Measurements from ENCODE around the gene KCNC1.

Gene KCNC1

DNA sequence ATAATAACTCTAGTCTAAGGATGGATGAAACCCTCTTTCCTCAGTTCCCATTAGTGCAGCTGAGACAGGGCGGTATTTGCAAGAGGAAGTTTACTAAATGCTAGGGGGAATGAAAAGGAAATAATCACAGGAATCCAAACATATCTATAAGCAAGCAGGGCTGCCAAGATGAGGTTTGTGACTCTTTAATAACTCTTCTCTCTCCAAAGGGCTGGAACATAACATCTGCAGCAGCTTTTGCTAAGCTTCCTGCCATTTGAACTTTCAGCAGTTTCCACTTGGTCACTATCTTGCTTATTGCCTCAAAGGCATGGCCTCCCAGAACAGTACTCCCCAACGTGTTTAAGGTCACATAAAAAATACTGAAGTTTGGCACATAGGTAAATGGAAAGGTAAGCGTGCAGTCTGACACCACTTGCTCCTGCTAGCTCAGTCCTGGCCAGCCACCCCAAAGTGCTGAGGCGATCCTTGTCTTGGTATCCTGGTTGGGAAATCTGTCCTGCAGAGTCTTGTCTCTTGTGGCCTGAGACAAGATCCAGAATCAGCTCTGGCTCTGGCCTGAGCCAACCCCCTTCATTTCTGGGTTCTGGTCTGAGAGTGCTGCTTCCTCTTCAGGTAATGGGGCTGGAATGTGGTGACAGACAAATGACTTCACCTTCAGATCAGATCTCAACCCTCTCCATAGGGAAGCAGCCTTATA lies 81.8 kb downstream of the KCNC1 start:
- no peak for TF ChIP-seq GATA1 (IDR thresholded peaks at IDR 0.05; ENCODE audit: low read depth, low read length)
- no peak for DNase-seq

- DNase-seq: no peak
- no peak for TF ChIP-seq GATA1 (IDR thresholded peaks at IDR 0.05; ENCODE audit: low read depth, low read length)
- no peak for TF ChIP-seq POLR2A (IDR thresholded peaks at IDR 0.05; ENCODE audit: low read length)
Observed at GRCh38 chr11:17821648-17822400, 87.2 kb downstream of the KCNC1 start.

- no peak for DNase-seq
- TF ChIP-seq POLR2A (IDR thresholded peaks at IDR 0.05; ENCODE audit: low read length) (no peak), GATA1 (IDR thresholded peaks at IDR 0.05; ENCODE audit: low read depth, low read length) (no peak)
Observed at GRCh38 chr11:17822401-17822781, 87.8 kb downstream of the KCNC1 start.

GRCh38 chr11:17827006-17827405 lies 92.4 kb downstream of the KCNC1 start:
- TF ChIP-seq POLR2A (IDR thresholded peaks at IDR 0.05; ENCODE audit: low read length) (no peak), GATA1 (IDR thresholded peaks at IDR 0.05; ENCODE audit: low read depth, low read length) (no peak)
- no peak for DNase-seq

DNA sequence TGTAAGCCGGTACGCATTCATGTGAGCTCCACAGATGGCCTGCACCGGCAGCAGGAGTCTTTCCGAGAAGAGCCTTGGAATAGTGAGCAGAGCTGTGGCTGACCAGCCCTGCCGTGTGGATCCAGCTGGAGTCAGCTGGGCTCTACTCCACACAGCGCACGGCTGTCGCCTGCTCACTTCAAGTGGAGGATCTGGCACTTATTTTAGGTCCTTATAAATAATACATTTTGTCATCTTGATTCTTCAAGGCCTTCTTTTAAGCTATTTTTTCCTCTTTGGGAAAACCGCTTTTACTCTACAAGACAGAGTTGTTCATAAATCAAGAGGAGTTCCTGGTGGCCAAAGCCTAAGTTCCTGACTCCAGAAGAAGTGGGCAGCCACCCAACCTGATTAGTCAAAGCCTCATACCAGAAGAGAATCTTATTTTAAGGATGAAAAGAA lies 93.8 kb downstream of the KCNC1 start:
- TF ChIP-seq GATA1 (IDR thresholded peaks at IDR 0.05; ENCODE audit: low read depth, low read length): no peak
- TF ChIP-seq POLR2A (IDR thresholded peaks at IDR 0.05; ENCODE audit: low read length): no peak

DNA sequence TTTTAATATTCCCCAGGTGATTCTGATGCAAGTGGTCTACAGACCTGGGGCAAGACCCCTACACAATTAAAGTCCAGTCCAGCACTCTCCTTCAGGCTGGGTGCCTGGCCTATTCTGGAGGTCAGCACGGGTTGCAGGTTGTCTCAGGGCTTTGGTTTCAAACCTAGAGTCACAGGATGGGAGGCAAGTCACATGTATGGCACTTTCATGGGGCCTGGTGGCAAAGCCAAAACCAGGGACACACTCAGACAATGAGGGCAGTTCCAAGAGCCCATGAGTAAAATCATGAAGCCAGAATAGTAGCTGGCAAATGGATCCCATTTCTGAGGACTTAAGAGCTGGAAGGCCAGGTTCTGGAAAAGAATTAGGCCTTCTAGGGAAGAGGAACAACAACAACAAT lies 96.6 kb downstream of the KCNC1 start:
- no peak for TF ChIP-seq GATA1 (IDR thresholded peaks at IDR 0.05; ENCODE audit: low read depth, low read length)
- no peak for TF ChIP-seq POLR2A (IDR thresholded peaks at IDR 0.05; ENCODE audit: low read length)
- no peak for DNase-seq

More for the DNA sequence above, 93.8 kb downstream of the KCNC1 start:
- no peak for DNase-seq

GRCh38 chr11:17831883-17832282 lies 97.3 kb downstream of the KCNC1 start:
- TF ChIP-seq GATA1 (IDR thresholded peaks at IDR 0.05; ENCODE audit: low read depth, low read length): no peak
- TF ChIP-seq POLR2A (IDR thresholded peaks at IDR 0.05; ENCODE audit: low read length): no peak
- DNase-seq: no peak

All from erythroblast (primary cell).